IPS-18a (cell line): ENCODE measurements around the gene SRCAP.

Experiments
- H3K27ac ChIP-seq: one replicate; pipeline ENCODE4 v1.5.1; 2013; ENCODE audit warnings: low read length
- H3K27me3 ChIP-seq: one replicate; pipeline ENCODE4 v1.6.1; 2013; ENCODE audit warnings: mild to moderate bottlenecking, low read length; ENCODE audit not compliant: control insufficient read depth, insufficient read depth
- H3K36me3 ChIP-seq: one replicate; pipeline ENCODE4 v1.6.1; 2013; ENCODE audit warnings: low read depth, low read length; ENCODE audit not compliant: control insufficient read depth
- H3K4me1 ChIP-seq: one replicate; pipeline ENCODE4 v1.6.1; 2013; ENCODE audit warnings: low read depth, low read length; ENCODE audit not compliant: control insufficient read depth
- H3K4me3 ChIP-seq: one replicate; pipeline ENCODE4 v1.5.1; 2013; ENCODE audit warnings: low read length
- H3K9ac ChIP-seq: one replicate; pipeline ENCODE4 v1.6.1; 2013; ENCODE audit warnings: mild to moderate bottlenecking, low read length, moderate library complexity
- H3K9me3 ChIP-seq: one replicate; pipeline ENCODE4 v1.6.1; 2013; ENCODE audit warnings: low read depth, low read length; ENCODE audit not compliant: control insufficient read depth

Gene SRCAP

GRCh38 chr16:30757316-30757715, 58.3 kb downstream of the SRCAP start:
- no peak overlapping the region for H3K9ac ChIP-seq
- peaks cover 28% of the 10 kb centered on the region for H3K36me3 ChIP-seq
- H3K9me3 ChIP-seq: no peaks in the 10 kb centered on the region
- no peaks in the 10 kb centered on the region for H3K4me1 ChIP-seq
- H3K27ac ChIP-seq: no peak overlapping the region
- H3K4me3 ChIP-seq: no peak overlapping the region
- H3K27me3 ChIP-seq: no peaks in the 10 kb centered on the region

GRCh38 chr16:30758988-30759491, 60.1 kb downstream of the SRCAP start:
- Histone ChIP-seq H3K9me3 (no peaks in the 10 kb centered on the region), H3K9ac (no peak overlapping the region), H3K36me3 (peaks cover 26% of the 10 kb centered on the region), H3K4me1 (no peaks in the 10 kb centered on the region), H3K4me3 (no peak overlapping the region), H3K27me3 (no peaks in the 10 kb centered on the region), H3K27ac (no peak overlapping the region)

- Histone ChIP-seq H3K4me1 (no peaks in the 10 kb centered on the region), H3K9ac (no peak overlapping the region), H3K4me3 (no peak overlapping the region), H3K36me3 (peaks cover 27% of the 10 kb centered on the region), H3K27ac (no peak overlapping the region), H3K9me3 (no peaks in the 10 kb centered on the region), H3K27me3 (no peaks in the 10 kb centered on the region)
These were observed 61.1 kb downstream of the SRCAP start for GRCh38 chr16:30760001-30760559.

- Histone ChIP-seq H3K9ac (peak overlapping the region; percentile 58), H3K36me3 (peaks cover 33% of the 10 kb centered on the region), H3K4me3 (peak overlapping the region; percentile 88), H3K27me3 (no peaks in the 10 kb centered on the region), H3K9me3 (no peaks in the 10 kb centered on the region), H3K27ac (no peak overlapping the region), H3K4me1 (no peaks in the 10 kb centered on the region)
These were observed 61.8 kb downstream of the SRCAP start for GRCh38 chr16:30760577-30761426.

GRCh38 chr16:30761427-30761927, 62.5 kb downstream of the SRCAP start:
- Histone ChIP-seq H3K9ac (peak overlapping the region; percentile 58), H3K36me3 (peaks cover 34% of the 10 kb centered on the region), H3K4me3 (peak overlapping the region; percentile 88), H3K4me1 (no peaks in the 10 kb centered on the region), H3K27me3 (no peaks in the 10 kb centered on the region), H3K9me3 (no peaks in the 10 kb centered on the region), H3K27ac (no peak overlapping the region)

- H3K4me3 ChIP-seq: peak within 1 kb of the TSS; percentile 88
- peak within 1 kb of the TSS; percentile 63 for H3K27ac ChIP-seq
- no peaks in the 10 kb centered on the region for H3K27me3 ChIP-seq
- peak within 1 kb of the TSS; percentile 72 for H3K9ac ChIP-seq
- H3K9me3 ChIP-seq: no peaks in the 10 kb centered on the region
- H3K4me1 ChIP-seq: no peaks in the 10 kb centered on the region
- H3K36me3 ChIP-seq: peaks cover 41% of the 10 kb centered on the region
These were observed 63.2 kb downstream of the SRCAP start, which contains the start of the genes CFAP119 and RNF40 for GRCh38 chr16:30761928-30762902. CFAP119 (minus strand) TSS chr16:30762062; CDS start chr16:30761748, 314 bp downstream. RNF40 (plus strand) TSS chr16:30762322; CDS start chr16:30762546, 224 bp downstream.

GRCh38 chr16:30762991-30763725, 64.2 kb downstream of the SRCAP start:
- Histone ChIP-seq H3K9ac (peak overlapping the region; percentile 72), H3K4me1 (no peaks in the 10 kb centered on the region), H3K36me3 (peaks cover 51% of the 10 kb centered on the region), H3K4me3 (peak overlapping the region; percentile 88), H3K9me3 (no peaks in the 10 kb centered on the region), H3K27me3 (no peaks in the 10 kb centered on the region), H3K27ac (no peak overlapping the region)

- Histone ChIP-seq H3K36me3 (peaks cover 60% of the 10 kb centered on the region), H3K27ac (no peak overlapping the region), H3K9me3 (no peaks in the 10 kb centered on the region), H3K9ac (no peak overlapping the region), H3K27me3 (no peaks in the 10 kb centered on the region), H3K4me3 (no peak overlapping the region), H3K4me1 (no peaks in the 10 kb centered on the region)
These were observed 65.1 kb downstream of the SRCAP start for GRCh38 chr16:30764086-30764485.

GRCh38 chr16:30764816-30765465, 66.0 kb downstream of the SRCAP start:
- no peaks in the 10 kb centered on the region for H3K9me3 ChIP-seq
- peaks cover 67% of the 10 kb centered on the region for H3K36me3 ChIP-seq
- no peak overlapping the region for H3K9ac ChIP-seq
- no peaks in the 10 kb centered on the region for H3K4me1 ChIP-seq
- no peak overlapping the region for H3K27ac ChIP-seq
- no peak overlapping the region for H3K4me3 ChIP-seq
- no peaks in the 10 kb centered on the region for H3K27me3 ChIP-seq

- no peaks in the 10 kb centered on the region for H3K4me1 ChIP-seq
- H3K9me3 ChIP-seq: no peaks in the 10 kb centered on the region
- no peaks in the 10 kb centered on the region for H3K27me3 ChIP-seq
- H3K36me3 ChIP-seq: peaks cover 78% of the 10 kb centered on the region
- no peak overlapping the region for H3K27ac ChIP-seq
- no peak overlapping the region for H3K4me3 ChIP-seq
- H3K9ac ChIP-seq: no peak overlapping the region
These were observed 67.4 kb downstream of the SRCAP start for GRCh38 chr16:30766206-30766932.
